KMS-11 (cell line): ENCODE results near the gene SMARCB1.
A peak's percentile ranks its signal among the peaks of the same experiment; 100 is the strongest.

Experiments used
- H2AFZ ChIP-seq: fragments of 200-600 bp; sonication (generic); 2 replicates; pipeline ENCODE4 v1.6.1; 2016; ENCODE audit warnings: antibody characterized with exemption, mixed run types, low read depth
- H3K27ac ChIP-seq: fragments of 200-600 bp; sonication (generic); 2 replicates; pipeline ENCODE4 v1.6.1; 2016; ENCODE audit warnings: mild to moderate bottlenecking, mixed run types
- H3K27me3 ChIP-seq: fragments of 200-600 bp; sonication (generic); 2 replicates; pipeline ENCODE4 v1.6.1; 2017; ENCODE audit warnings: mild to moderate bottlenecking, low read depth, mixed run types, moderate library complexity; ENCODE audit not compliant: insufficient read depth
- H3K36me3 ChIP-seq: fragments of 200-600 bp; sonication (generic); 2 replicates; pipeline ENCODE4 v1.6.1; 2017; ENCODE audit warnings: mild to moderate bottlenecking, mixed run types; ENCODE audit not compliant: insufficient read depth
- H3K4me1 ChIP-seq: fragments of 200-600 bp; sonication (generic); 2 replicates; pipeline ENCODE4 v1.6.1; 2016; ENCODE audit warnings: mild to moderate bottlenecking, low read depth, mixed run types; ENCODE audit not compliant: poor library complexity, severe bottlenecking
- H3K4me2 ChIP-seq: fragments of 200-600 bp; sonication (generic); 2 replicates; pipeline ENCODE4 v1.7.0; 2016; ENCODE audit warnings: mild to moderate bottlenecking, mixed run types
- H3K4me3 ChIP-seq: fragments of 200-600 bp; sonication (generic); IDR thresholded peaks from 2 replicates; pipeline ENCODE4 v1.6.1; 2017; ENCODE audit warnings: low read depth, low read length, mixed read lengths; ENCODE audit not compliant: insufficient read depth
- H3K79me2 ChIP-seq: fragments of 200-600 bp; sonication (generic); 2 replicates; pipeline ENCODE4 v1.6.1; 2016; ENCODE audit warnings: low read depth, mixed run types; ENCODE audit not compliant: insufficient read depth
- H3K9ac ChIP-seq: fragments of 200-600 bp; sonication (generic); 2 replicates; pipeline ENCODE4 v1.6.1; 2016; ENCODE audit warnings: mild to moderate bottlenecking, mixed run types
- H4K20me1 ChIP-seq: fragments of 200-600 bp; sonication (generic); 2 replicates; pipeline ENCODE4 v1.6.1; 2016; ENCODE audit warnings: mild to moderate bottlenecking, mixed run types; ENCODE audit not compliant: insufficient read depth
- TF ChIP-seq, protein P1 (sequence below): fragments of 200-600 bp; sonication (generic); conservative IDR thresholded peaks from 2 replicates; pipeline ENCODE4 v1.6.1; 2017; ENCODE audit warnings: low read depth, mild to moderate bottlenecking, antibody characterized with exemption, low read length, moderate library complexity, mixed read lengths

The SMARCB1 gene

DNA sequence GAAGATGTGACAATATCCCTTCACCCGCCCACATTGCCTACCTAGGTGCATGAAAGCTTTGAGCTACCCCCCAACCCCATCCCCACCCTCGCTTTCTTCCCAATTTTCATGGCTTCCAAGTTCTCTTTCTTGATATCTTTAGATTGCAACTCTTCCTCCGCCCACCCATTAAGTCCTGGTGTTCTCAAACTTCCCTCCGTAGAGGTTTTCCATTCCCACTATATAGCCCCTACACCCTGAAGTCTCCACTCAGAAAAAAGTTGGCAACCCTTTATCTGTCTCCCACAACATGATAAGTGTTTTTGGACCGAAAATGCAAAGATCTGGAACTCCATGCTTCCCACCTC is 36.4 kb upstream of the SMARCB1 start:
- no peaks in the 10 kb centered on the region for H4K20me1 ChIP-seq
- no peaks in the 10 kb centered on the region for H3K79me2 ChIP-seq
- H2AFZ ChIP-seq = peak overlapping the region; percentile 81
- H3K27me3 ChIP-seq = no peaks in the 10 kb centered on the region
- no peak overlapping the region for H3K27ac ChIP-seq
- TF ChIP-seq, protein P1, sequence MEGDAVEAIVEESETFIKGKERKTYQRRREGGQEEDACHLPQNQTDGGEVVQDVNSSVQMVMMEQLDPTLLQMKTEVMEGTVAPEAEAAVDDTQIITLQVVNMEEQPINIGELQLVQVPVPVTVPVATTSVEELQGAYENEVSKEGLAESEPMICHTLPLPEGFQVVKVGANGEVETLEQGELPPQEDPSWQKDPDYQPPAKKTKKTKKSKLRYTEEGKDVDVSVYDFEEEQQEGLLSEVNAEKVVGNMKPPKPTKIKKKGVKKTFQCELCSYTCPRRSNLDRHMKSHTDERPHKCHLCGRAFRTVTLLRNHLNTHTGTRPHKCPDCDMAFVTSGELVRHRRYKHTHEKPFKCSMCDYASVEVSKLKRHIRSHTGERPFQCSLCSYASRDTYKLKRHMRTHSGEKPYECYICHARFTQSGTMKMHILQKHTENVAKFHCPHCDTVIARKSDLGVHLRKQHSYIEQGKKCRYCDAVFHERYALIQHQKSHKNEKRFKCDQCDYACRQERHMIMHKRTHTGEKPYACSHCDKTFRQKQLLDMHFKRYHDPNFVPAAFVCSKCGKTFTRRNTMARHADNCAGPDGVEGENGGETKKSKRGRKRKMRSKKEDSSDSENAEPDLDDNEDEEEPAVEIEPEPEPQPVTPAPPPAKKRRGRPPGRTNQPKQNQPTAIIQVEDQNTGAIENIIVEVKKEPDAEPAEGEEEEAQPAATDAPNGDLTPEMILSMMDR = no peak
- peak overlapping the region; percentile 93 for H3K4me2 ChIP-seq
- H3K4me1 ChIP-seq = peaks cover 16% of the 10 kb centered on the region
- no peak overlapping the region for H3K4me3 ChIP-seq
- H3K9ac ChIP-seq = peak overlapping the region; percentile 75; the same call in 1 of the 2 replicates
- H3K36me3 ChIP-seq = no peaks in the 10 kb centered on the region

DNA sequence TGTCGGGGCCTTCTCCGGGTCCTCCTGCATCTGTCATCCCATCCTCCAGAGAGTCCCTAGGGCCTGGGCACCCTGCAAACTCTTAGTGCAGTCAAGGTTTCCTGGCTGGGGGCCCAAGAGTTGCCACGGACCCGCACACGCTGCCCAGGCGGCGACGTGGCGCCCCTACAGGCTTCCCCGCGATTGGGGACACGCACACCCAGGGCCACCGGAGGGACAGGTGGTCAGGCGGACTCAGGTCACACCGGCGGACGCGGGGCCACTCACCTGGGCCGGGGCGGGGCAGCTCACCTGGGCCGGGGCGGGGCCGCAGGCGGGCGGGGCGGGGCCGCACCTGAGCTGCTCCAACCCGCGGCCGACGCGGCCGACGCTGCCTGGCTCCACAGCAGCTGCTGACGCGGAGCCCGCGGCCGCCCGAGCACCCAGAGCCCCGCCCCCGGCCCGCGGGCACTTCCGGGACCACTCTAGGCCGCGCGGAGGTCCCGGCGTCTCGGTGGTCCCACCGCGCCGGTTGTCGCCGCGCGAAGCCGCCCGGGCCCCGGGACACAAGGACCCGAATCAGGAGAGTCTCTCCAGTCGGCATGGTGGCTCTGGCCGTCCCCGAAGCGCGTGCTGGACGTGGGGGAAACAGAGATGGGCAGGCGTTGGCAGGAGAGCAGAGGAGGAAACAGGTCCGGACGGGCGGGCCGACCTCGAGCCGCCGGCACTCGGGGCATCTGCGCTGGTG is 35.9 kb upstream of the SMARCB1 start, which contains the start of gene ZNF70:
Gene ZNF70, minus strand, starts transcription at position 399 of the 727 bp plus-strand sequence. CDS start 5,972 bp downstream, outside the sequence.
- H2AFZ ChIP-seq = peak within 1 kb of the TSS; percentile 81
- H3K79me2 ChIP-seq = no peaks in the 10 kb centered on the region
- H3K4me2 ChIP-seq = peak within 1 kb of the TSS; percentile 93
- TF ChIP-seq, protein P1 = no peak
- H3K36me3 ChIP-seq = no peaks in the 10 kb centered on the region
- no peak within 1 kb of the TSS for H3K4me3 ChIP-seq
- peaks cover 16% of the 10 kb centered on the region for H3K4me1 ChIP-seq
- no peaks in the 10 kb centered on the region for H3K27me3 ChIP-seq
- H3K9ac ChIP-seq = peak within 1 kb of the TSS; percentile 75
- H3K27ac ChIP-seq = peak within 1 kb of the TSS; percentile 41
- H4K20me1 ChIP-seq = no peaks in the 10 kb centered on the region

GRCh38 chr22:23751441-23751996 is 35.2 kb upstream of the SMARCB1 start:
- H3K27ac ChIP-seq = peak overlapping the region; percentile 41

DNA sequence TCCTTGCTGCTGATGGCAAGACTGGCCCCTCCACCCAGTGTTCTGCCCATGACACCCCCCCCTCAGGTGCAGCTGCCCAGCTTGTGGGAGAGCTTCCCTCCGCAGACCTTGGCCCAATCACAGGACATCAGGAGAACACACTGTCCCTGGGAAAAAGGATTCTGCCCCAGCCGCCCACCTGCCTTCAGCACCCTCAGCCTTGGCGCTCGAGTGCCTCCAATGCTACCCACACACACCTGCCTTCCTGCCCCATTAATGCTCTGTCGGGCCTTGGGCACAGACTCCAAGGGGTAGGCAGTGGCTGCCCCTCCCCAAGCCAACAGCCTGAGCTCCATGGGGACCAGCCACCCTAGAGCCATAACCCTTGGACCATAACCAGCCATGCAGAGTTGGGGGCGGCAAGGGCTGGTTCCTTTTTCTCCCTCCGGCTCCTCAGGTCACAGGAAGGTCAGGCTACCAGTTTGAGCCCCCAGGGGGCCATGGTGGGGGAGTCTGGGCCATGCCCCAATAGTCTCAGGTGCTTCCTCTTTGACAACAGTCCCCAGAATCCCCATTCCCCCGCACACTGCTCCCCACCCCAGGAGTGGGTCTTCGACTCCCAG is 34.6 kb upstream of the SMARCB1 start:
- Histone ChIP-seq H3K9ac (no peak overlapping the region), H3K27ac (no peak overlapping the region), H2AFZ (no peak overlapping the region), H3K27me3 (no peaks in the 10 kb centered on the region), H3K4me1 (peaks cover 16% of the 10 kb centered on the region), H4K20me1 (no peaks in the 10 kb centered on the region), H3K79me2 (no peaks in the 10 kb centered on the region), H3K4me2 (no peak overlapping the region; the same call in 1 of the 2 replicates), H3K36me3 (no peaks in the 10 kb centered on the region), H3K4me3 (no peak overlapping the region)
- TF ChIP-seq, protein P1 = no peak

More at GRCh38 chr22:23751441-23751996, 35.2 kb upstream of the SMARCB1 start:
- Histone ChIP-seq H3K4me2 (peak overlapping the region; percentile 84), H3K79me2 (no peaks in the 10 kb centered on the region), H3K9ac (peak overlapping the region; percentile 75), H2AFZ (peak overlapping the region; percentile 78), H3K4me3 (no peak overlapping the region), H3K27me3 (no peaks in the 10 kb centered on the region), H3K4me1 (peaks cover 16% of the 10 kb centered on the region), H3K36me3 (no peaks in the 10 kb centered on the region), H4K20me1 (no peaks in the 10 kb centered on the region)
- TF ChIP-seq, protein P1 = no peak
